Anterior cingulate cortex (tissue), 58 donors: ENCODE measurements around the gene CEP104.

Source experiments
- DNase-seq, 58 donors: peaks; one replicate each; lab custom pipeline; 2025; lab: John Stamatoyannopoulos, UW

CEP104 gene

DNA sequence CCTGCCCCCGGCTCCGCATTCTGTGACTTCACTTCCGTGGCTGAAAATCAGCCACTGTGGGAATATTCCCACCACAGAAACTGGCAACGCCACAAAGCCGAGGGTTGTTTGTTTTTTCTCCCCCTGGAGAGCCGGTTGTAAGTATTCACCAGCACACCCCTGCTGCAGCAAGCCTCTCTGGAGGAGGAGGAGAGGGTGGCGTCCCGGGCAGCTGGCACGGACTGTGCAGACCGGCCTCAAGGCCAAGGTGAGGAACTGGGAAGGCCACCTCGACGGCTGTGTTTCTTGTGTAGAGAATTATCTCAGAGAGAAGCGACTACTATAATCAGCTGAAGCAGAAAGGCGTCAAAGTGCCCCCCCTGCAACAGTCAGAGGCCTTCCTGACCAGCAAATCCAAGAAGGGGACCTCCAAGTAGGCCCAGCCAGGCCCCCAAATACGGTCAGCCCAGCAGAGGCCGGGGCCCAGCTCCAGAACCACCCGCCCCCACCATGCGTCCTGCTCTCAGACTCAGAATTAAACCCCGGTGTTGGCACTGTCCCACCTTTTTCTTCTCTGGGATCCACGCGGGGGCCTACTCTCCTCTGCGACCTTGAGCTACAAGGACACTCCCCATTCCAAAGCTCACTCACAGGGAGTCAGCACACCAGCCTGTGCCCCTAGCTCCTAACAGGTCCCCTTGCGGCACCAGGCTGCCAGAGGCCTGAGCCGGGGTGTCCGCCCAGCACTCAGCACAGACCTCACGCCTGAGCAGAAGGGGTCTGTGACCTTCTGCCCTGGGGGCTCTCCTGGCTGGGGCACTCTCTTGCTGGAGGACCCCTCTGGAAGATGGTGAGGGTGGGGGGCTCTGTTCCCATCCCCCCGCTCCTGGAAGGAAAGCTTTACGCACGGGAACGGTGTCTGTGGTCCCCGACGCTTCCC, 85.6 kb downstream of the CEP104 start:
- DNase-seq: no peak

- no peak for DNase-seq
Observed at GRCh38 chr1:3770047-3770765, 86.8 kb downstream of the CEP104 start.

DNA sequence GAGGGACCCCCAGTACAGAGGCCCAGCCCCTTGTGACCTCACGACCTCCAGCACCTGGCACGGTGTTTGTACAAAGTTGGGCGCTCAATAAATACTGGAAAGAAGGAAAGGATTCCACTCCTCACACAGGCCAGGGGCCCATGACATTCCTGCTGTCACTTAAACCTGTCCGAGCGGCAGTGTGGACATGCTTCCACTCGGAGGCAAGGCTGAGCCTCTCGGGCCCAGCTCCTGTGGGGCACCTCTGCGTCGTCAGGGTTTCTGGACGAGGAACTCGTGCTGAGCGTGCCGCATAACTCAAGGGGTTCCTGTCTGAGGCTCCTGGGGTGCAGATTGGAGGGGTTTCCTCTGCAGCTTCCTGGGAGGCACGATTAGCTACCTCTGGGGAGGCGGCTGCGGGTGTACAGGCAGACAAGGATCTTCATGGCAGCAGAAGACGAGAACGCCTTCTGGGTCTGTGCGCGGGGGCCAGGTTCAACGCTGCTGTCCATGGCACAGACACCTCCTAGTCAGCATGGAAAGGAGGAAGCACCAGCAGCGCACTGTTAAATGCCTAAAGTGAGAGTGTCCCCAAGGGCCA, 88.1 kb downstream of the CEP104 start:
- no peak for DNase-seq

- DNase-seq: no peak
Observed at GRCh38 chr1:3767328-3767925, 89.6 kb downstream of the CEP104 start.

- DNase-seq: no peak
Observed at GRCh38 chr1:3763351-3764125, 93.5 kb downstream of the CEP104 start.

DNA sequence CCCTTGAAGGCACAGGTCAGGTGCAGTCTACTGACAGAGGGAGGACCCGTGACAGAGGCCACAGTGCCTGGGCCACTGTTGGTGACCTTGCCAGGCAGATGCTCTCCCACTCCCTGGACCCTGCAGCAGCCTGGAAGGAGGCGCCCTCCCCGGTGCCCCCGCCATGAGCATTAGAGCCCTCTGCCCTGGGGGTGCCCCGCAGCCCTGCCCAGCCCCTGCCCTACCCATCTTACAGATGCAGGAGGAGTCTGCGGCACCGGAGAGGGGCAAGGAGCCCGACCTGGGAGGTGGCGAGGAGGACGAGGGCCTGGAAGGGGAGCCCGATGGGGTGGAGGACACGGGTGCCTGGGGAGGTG, 94.2 kb downstream of the CEP104 start:
- DNase-seq: no peak

DNA sequence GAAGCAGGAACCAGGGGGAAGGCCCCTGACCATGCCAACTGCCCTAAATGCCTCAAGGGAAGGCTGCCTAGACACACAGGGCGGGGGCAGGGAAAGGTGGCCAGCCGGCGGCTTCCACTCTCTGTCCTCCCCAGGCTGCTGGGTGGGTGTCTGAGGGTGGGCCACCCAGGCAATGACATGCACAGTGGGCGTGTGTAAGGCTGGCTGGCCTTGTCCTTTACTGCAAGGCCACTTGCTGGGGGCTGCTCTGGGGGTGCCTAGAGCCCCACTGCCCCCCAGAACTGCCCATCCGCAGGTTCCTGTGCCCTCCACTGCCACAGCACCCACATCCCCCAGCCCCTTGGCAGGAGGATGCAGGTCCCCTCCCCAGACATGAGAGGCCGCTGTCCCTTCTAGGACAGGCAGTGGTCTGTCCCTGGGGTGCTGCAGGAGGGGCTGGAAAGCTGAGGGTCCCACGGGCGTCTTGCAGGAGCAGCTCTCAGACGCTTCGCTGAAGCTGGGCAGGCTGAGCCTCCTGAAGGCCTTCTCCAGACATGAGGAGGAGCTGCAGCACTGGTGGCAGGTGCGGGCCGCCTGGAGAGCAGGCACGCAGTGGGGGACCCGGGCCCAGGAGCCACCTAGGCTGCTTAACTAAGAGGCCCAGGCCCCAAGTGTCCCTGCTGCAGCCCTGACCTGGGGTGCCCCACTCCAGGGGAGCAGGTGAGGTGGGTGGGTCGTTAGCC, 94.7 kb downstream of the CEP104 start:
- no peak for DNase-seq
